ENCODE results near the gene MED22.
"Not testable (repeated sequence)": the region's sequence is repeated elsewhere in the genome, so short reads cannot be mapped to it uniquely, and the experiment has no call there.

Gene MED22

DNA sequence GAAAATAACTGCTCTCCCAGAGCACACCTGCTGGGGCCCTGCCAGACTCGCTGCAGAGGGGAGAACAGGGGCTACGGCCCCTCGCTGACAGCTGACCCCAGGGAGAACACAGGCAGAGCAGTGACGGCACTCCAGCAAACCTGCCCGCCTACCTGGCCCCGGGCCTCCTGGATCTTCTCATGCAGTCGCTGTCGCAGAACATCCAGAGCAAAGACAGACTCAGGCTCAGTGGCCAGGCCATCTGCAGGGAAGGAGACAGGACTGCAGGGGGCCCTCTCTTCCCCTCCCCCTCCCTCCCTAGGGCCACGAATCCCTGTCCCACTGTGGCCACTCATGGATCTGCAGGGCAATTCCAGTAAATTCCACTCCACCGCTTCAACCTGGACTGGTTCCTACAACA is 14.4 kb downstream of the MED22 start:
- DNase-seq: no peak

DNA sequence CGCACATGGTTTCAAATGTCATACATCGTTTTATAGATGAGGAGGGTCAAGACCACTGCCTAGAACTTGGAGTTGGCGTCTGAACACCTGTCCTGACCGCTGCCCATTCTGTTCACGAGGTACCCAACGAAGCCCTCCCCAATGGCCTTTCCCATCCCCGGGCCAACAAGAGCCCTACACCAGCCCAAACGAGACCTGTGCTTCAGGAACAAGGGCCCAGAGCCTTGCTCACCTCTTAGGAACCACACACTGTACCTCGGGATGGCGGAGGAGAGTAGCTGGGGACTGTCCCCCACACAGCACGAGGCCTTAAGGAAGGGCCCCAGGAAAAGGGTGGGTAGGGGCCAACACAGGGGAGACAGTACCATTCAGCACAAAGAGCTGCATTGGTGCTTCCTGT is 14.9 kb downstream of the MED22 start:
- no peak for DNase-seq

DNA sequence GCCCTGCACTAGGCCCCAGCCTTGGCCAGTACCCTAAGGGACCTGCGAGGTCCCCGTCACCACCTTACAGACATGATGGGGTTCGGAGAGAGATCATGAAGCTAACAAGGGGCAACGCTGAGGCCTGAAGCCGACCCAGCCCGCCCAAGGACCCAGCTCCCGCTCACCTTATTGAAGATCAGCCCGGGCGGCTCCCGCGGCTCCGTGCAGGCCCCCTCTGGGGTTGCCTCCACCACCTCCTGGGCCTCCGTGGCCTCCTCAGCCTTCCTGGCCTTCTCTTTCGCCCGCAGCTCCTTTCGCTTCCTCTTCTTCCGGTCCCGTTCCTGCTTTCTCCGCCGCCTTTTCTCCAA is 15.6 kb downstream of the MED22 start:
- no peak for DNase-seq

DNA sequence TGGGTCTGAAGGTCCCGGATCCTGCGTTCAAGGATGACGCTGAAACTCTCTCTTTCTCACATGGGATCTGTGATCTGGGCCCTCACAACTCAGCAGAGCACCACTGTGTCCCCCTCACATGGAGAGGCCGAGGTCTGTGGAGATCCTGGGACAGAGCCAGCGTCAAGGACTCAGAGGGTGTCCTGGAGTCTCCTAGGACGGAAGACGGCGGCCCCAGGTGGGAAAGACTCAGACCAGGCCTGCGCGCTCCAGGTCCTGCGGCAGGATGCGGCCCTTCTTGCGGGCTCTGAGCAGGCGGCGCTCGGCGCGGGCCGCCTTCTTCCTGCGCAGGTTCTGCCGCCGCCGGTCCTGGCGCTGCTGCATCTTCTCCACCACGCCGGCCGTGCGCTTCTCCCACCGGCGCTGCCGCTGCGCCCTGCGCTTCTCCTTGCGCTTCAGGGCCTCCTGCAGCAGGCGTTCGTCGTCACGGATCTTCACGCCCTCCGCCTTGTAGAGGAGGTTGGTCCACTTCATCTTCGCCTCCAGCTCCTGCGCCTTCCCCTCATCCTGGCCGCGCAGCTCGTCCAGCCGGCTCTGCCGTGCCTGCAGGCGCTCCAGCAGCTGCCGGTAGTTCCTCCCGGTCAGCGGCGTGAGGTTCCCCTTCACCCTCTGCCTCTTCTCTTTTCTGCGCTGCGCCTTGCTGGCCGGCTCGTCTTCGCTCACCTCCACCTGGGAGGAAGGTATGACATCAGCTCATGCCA is 16.1 kb downstream of the MED22 start:
- DNase-seq: no peak

DNA sequence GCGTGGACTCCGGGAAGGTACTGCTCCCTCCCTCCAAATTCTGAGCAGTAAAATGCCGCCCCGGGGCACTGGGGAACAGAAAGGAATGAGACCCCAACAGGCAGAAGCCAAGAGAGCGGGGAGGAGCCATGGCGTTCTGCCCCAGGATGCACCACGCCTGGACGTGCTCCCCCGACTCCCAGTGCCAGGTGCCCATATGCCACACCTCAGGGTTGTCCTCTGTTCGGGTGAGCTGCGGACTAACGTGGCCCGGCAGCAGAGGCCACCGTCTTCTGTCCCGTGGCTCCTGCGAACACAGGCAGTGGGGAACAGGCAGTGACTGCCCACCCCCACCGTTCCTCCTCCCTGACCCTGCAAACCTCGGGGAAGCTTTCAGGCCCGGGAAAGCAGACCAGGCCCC is 16.7 kb downstream of the MED22 start:
- no peak for DNase-seq

DNA sequence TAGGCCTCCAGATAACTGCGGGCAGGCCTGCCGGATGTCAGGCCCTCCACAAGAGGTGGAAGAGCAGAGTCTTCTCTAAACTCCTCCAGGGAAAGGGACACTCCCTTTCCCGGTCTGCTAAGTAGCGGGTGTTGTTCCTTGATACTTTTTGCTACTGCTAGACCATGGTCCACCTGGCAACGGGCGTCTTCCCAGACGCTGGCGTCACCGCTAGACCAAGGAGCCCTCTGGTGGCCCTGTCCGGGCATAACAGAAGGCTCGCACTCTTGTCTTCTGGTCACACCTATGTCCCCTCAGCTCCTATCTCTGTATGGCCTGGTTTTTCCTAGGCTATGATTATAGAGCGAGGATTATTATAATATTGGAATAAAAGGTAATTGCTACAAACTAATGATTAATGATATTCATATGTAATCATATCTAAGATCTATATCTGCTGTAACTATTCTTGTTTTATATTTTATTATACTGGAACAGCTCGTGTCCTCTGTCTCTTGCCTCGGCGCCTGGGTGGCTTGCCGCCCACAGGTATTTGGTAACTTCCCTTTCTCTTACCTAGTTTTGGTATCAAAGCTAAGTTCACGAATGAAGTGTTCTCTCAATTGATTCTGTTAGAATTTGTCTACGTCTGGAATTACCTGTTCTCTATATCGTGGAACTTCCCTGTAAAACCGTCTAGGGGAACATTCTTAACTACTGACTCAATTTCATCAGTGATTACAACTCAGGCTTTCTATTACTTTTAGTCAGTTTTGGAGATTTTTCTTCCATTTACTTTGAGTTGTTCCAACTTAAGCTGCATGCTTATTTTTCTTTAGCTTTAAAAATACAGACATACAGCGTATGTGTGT is 18.4 kb downstream of the MED22 start:
- DNase-seq: not testable (repeated sequence)

DNA sequence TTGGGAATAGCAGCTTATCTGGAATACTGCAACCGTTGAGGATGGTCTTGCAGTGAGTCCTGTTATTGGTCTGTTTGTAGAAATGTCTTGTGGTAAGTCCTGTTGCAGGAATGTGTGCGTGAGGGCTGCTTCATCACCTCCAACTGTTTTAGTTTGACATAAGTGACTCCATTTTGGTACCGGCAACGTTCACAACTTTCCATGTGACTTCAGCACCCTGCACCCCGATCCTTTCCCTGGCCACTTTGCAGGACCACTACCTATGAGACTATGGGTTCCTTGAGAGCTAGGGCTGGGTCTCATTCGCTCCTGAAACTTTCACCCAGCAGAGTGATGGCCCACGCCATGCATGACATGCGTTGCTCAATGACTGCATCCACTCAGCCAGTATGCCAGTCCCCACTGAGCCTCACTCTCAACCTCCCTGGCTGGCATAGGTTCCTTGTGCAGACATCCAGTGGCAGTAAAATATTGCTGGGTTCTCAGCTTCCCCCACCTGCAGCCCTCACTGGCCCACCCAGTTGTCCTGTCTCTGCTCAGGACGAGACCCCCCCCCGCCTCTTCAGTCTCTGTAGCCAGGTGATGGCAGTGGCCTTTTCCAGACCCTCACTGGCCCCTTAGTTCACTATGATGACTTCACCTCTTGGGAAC is 20.0 kb downstream of the MED22 start:
- DNase-seq: no peak

DNA sequence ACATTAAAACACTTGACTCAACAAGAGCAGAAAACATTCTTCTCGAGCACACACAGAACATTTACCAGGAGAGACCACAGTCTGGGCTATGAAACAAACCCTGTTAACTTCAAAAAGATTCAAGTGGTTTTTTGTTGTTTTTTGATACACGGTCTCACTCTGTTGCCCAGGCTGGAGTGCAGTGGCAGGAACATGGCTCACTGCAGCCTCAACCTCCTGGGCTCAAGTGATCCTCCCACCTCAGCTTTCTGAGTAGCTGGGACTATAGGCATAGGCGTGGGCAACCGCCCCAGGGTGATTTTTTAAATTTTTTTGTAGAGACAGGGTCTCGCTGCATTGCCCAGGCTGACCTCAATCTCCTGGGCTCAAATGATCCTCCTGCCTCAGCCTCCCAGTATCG is 20.9 kb downstream of the MED22 start:
- DNase-seq: not testable (repeated sequence)

DNA sequence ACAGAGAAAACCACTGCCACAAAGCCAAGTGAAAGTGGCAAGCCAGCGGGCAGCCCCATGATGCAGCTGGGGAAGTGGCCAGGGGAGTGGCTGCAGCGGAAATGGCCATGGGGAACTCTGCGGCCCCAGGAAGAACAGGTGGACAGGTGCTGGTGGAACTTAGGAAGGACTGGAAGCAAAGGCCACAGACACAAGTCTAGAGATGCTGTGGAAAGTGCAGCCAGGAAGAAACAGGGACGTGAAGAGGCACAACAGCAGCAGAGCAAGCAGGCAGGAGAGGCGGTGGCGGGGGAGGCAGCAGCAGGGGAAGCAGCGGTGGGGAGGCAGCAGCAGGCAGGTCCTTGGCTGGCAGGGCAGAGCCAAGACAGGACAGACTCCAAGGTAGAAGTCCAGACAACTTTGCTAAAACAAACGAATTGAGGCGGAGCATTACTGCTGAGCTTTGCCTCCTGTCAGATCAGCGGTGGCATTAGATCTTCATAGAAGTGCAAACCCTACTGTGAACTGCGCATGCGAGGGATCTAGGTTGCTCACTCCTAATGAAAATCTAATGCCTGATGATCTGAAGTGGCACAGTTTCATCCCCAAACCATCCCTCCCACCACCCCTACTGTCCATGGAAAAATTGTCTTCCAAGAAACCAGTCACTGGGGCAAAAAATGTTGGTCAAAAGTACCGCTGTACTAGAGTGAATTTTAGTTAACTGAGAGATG is 23.8 kb downstream of the MED22 start:
- DNase-seq: no peak

DNA sequence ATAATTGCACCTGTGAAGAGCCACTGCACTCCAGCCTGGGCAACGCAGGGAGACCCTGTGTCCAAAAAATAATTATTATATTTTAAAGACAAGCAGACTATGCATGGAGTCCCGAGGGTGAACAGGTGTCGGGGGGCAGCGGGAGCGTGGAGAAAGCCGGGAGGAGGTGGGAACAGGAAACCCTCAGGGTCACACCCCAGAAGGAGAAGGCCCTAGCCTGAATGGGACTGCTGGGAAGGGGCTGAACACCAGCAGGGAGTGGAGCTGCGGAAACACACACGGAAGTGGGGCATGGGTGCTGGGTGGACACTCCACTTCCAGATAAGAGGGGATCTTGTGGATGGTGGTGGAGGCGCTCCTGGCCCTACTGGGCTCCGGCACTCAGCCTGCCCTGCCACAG is 24.7 kb downstream of the MED22 start:
- no peak for DNase-seq

DNA sequence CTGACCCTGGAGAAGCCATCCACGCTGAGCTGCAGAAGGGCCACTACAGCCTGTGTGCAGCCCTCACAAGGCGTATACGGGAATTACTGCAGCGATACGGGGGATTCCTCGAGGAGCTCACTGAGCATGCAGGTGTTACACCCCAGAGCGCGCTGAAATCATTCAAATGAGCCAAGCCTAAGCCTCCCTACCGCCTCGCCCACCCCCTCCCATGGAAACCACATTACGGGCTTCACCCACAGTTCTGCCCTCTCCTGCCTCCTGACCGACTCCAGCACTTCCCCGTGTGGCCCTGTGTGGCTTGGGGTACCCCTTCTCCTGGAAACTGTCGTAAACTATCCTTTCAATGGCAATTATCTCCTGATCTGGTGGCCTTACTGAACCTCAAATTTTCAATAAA is 25.2 kb downstream of the MED22 start:
- no peak for DNase-seq

DNA sequence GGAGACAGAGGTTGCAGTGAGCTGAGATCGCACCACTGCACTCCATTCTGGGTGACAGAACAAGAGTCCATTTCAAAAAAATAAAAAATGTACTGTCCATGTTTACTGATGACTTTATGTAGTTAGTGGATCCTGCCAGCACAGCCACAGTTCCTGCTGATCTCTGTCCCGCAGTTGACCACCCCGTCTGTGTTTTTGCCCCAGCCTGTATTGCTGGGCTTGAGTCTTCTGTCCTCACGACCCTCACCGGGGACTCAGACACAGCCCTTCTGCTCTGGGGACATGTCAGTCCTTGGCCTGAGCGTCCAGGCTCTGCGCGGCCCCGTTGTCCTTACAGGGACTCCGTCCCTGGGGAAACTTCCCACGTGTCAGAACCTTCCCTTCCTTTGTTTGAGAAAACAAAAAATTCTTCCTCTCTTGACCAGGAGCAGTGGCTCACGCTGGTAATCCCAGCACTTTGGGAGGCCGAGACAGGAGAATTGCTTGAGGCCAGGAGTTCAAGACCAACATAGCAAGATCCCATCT is 26.5 kb downstream of the MED22 start:
- DNase-seq: no peak

DNA sequence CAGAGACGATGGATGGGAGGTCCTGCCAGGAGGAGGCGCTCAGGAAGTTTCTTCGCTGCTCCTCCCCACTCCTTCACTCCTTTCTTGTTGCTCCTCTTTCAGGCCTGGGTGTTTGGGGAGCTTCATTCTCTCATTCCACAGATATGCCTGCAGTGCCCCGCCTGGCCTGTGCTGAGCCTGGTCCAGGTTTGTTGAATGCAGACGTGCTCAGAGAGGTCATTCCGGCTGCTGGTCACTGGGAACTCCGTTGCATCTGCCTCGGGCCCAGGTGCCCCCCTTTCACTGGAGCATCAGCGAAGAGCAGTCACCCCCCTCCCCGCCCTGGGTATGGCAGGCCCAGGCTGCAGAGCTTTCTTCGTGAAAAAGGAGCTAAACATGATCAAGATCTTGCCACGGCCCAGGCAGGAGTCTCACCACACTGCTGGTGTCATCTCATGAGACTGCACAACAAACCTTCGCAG is 27.5 kb downstream of the MED22 start:
- DNase-seq: no peak

DNA sequence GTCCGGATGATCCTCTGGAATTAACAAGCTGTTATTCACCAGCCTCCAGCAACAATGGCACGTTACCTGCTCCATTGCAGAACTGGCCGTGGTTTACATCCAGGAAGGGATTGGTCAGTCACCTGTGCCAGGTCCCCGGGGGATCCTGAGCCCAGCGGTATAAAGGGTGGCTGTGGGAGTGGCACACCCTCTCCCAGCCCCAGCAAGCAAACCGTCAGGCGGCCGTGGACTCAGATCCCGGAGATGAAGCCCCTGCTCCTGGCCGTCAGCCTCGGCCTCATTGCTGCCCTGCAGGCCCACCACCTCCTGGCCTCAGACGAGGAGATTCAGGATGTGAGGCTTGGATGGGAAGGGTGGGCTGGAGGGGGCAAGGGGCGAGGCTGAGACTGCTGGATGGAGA is 30.4 kb downstream of the MED22 start:
- DNase-seq: not testable (repeated sequence)

DNA sequence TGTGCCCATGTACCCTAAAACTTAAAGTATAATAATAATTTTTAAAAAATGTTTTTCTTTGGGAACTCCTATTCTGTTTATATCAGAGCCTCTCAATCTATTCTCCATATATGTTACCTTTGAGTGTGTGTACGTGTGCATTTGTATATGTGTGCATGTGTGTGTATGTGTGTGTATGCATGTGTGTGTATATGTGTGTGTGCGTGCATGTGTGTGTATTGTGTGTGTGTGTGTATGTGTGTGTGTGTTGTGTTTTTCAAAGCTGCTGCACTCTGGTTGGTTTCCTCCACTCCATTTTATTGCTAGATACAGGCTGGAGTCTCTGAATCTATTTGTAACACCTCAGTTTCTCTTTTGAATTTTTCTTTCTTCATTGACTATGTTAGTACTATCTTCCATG is 31.9 kb downstream of the MED22 start:
- no peak for DNase-seq

DNA sequence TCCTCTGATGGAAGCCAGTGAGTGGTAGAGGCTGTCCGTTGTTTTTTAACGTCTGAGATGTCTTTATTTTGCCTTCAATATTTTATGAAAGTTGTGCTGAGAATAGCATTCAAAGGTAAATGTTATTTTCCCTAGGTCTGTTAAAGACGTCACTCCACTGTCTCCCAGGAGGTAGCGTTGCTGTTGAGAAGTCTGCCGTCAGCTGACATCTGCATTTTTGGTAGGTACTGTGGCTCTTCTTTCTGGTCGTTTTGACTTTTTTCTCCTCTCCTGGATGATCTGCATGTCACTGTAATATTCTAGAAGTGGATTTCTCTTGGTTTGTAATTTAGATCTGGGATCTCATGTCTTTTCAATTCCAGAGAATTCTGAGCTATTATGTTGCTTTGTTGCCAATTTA is 38.3 kb downstream of the MED22 start:
- DNase-seq: no peak

DNA sequence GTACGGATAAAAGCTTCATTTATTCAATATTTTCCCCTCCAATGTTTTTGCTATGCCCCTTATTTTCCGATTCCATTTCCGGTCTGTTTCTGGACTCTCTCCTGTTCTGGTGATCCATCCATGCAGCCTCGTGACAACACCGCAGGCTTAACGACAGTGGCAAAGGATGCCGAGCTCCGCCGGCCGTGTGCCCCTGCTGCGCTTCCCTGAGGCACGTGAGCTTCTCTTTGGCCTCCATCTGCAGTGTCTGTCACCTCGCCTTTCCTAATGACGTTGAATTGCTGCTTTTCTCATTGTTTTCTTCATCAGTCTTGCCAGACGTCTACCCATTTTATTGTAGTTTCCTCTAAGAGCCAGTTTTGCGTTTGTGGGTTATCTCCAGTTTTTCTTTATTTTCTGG is 40.6 kb downstream of the MED22 start:
- no peak for DNase-seq

DNA sequence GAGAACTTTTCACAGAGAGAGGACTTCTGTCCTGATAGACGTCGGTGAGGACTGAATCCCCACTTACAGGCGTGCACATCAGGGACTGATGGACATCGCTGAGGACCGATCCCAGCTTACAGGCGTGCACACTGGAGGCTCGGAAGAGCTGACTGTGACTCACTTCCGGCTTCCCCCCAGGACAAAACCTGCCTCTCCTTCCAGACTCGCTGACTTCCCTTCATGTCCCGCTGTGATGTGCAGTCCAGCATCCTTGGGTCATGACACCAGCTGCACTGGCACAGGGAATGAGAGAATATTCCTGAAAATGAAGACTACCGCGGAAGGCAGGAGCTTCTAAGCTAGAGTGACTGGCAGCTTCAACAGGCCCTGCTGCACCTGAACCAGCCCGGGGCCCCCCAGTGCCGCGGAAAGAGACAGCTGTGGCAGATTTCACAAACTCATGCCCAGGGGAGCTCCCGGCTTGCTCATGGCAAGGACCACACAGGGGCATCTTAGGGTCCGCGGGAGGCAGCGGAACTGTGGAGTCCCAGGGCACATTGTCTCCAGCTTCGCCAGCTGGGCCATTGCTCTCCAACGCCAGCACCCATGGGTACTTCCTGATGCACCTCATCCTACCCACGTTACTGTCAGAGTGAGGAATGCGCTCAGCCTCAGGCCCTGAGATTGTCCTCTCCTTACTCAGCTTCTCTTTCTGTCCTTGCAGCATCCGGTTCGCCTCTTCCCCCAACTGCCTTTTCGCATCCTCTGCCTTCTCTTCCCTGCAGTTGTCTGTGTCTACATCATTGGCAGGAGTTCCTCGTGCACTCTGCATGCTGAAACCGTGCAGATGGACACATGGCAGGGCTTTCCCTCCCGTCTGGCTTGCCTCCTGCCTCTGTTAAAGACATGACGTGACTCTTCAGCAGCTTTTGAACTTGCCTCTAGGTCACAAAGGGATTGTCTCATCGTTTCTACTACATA is 41.4 kb downstream of the MED22 start:
- no peak for DNase-seq

DNA sequence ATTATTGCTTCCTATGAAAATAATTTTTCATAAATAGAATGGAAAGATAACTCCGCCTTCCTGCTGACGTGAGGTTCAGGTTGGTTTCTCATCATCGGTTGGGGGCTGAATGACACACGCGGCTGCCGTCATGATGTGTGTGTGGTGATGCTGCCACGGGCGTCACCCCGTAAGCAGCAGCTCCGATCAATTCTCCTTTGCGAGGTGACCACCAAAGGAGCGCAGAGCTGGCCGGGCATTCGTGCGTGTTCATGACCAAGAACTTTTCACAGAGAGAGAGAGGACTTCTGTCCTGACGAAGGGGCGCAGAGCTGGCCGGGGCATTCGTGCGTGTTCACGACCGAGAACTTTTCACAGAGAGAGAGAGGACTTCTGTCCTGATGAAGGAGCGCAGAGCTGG is 42.2 kb downstream of the MED22 start:
- DNase-seq: no peak

DNA sequence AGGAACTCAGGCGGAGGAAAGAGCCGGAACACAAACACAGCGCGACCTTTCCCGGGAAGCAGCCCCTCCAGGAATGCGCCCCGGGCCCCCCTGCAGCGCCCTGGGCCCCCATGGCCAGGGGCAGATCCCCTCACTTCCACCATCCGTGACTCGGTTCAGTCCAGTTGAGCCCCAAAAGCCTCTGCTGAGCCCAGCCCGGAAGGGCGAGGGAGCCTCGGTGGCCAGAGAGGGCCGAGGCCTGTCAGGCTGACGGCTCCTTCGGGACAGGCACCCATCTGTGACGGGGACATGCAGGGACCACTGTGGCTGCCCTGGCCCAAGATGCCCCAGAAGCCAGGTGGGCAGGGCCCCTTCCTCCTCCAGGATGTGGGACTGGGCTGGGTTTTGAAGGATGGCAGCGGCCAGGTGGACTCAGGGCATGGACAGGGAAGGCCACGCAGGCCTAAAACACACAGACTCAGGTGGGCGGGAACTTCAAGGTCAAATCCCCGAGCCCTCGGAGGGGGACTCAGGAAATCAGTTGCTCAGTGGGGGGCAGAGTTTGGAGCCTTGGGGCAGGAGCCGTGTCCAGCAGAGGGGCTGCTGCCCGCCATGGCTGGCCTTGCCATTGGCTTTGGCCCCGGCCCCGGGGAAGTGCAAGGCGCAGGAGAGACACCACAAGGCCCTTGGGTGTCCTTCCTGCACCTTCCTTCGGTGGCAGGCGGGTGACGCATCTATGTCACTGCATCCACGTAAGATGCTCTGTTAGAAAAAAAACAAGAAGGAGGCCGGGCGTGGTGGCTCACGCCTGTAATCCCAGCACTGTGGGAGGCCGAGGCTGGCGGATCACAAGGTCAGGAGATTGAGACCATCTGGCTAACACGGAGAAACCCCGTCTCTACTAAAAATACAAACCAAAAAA is 43.2 kb downstream of the MED22 start:
- no peak for DNase-seq

DNA sequence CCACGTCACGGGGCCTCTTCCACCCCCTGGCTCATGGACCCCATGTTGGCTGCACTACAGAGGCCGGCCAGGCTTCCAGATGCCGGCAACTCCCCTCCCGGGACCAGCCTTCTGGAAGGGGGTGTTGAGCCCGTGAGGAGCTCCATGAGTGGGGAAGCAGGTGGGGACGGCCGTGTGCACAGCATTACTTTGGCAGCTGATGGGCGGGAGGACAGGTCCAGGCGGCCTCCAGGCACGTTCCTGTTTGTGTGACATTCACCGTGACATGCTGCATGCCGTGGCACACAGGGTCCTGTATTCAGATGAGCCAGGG is 43.8 kb downstream of the MED22 start:
- DNase-seq: no peak

Measured in activated CD4-positive, alpha-beta T cell treated with anti-CD3 and anti-CD28 coated beads for 1 hour (primary cell).